Endothelial cell of umbilical vein (primary cell): ENCODE results near the gene NDST4. TPM values are rescaled to one million over a fixed set of nuclear protein-coding genes. Genes with fewer than 3 reads are reported as not detected.

Experiments used
- BruUV-seq: library from RNA; stranded (reverse); fragments of 400-500 nt; replicated peaks from 2 replicates; lab custom pipeline; 2021; lab: Mats Ljungman, UMichigan
- CTCF ChIA-PET: fragments of 300-600, 350-600 bp; sonication (Branson Sonifier 250); formaldehyde crosslinking; loops from one replicate; lab custom pipeline; 2021; ENCODE audit warnings: antibody characterized with exemption, inconsistent platforms; lab: Charles Lee
- POLR2A ChIA-PET: fragments of 300-600, 350-600 bp; sonication (Branson Sonifier 250); formaldehyde crosslinking; loops from one replicate; lab custom pipeline; 2021; ENCODE audit warnings: antibody characterized with exemption, inconsistent platforms; lab: Charles Lee
- DNase-seq: peaks from one replicate; pipeline ENCODE4 v3.0.0-alpha.2; 2011; ENCODE audit warnings: low read depth, low spot score
- FAIRE-seq: peaks from 2 replicates; lab custom pipeline; 2011; peaks lifted over from hg19 to GRCh38; lab: Jason Lieb, UNC
- H2AFZ ChIP-seq: 2 replicates; pipeline ENCODE4 v1.6.0; 2012; ENCODE audit warnings: low read depth, low read length, control low read depth, inconsistent platforms
- H3K27ac ChIP-seq: 2 replicates; pipeline ENCODE4 v1.5.1; 2011; ENCODE audit warnings: low read depth, mild to moderate bottlenecking, control low read depth, low read length, moderate library complexity; ENCODE audit not compliant: insufficient read depth
- H3K27me3 ChIP-seq, 2 experiments: 2 replicates each; pipeline versions ENCODE4 v1.6.0 to v1.6.1; 2011; ENCODE audit warnings: low read length in 2 of 2, mixed read lengths in 1 of 2; ENCODE audit not compliant: control insufficient read depth in 2 of 2, insufficient read depth in 2 of 2
- H3K36me3 ChIP-seq, 2 experiments: 2 replicates in 1 of 2; 3 replicates in 1 of 2; pipeline ENCODE4 v1.5.1; 2011; ENCODE audit warnings: low read length in 2 of 2, mild to moderate bottlenecking in 1 of 2, moderate library complexity in 1 of 2; ENCODE audit not compliant: control insufficient read depth in 2 of 2, insufficient read depth in 2 of 2; ENCODE audit errors: extremely low read depth in 1 of 2
- H3K4me1 ChIP-seq: 3 replicates; pipeline ENCODE4 v1.5.1; 2011; ENCODE audit warnings: mild to moderate bottlenecking, low read length; ENCODE audit not compliant: control insufficient read depth, insufficient read depth; ENCODE audit errors: extremely low read depth
- H3K4me2 ChIP-seq: 2 replicates; pipeline ENCODE4 v1.6.1; 2011; ENCODE audit warnings: low read length, control low read depth, mixed read lengths; ENCODE audit not compliant: insufficient read depth
- H3K4me3 ChIP-seq, 3 experiments: fragments of 200-600 bp in 1 of 3; sonication (generic), shearing (Covaris generic) in 1 of 3; replicated peaks in 1 of 3; 2 replicates each; pipeline ENCODE4 v1.5.1; 2011 to 2016; ENCODE audit warnings: control low read depth in 3 of 3, low read length in 3 of 3, mild to moderate bottlenecking in 2 of 3, inconsistent platforms in 1 of 3, low read depth in 1 of 3, moderate library complexity in 1 of 3; ENCODE audit not compliant: insufficient read depth in 1 of 3
- H3K79me2 ChIP-seq: 2 replicates; pipeline ENCODE4 v1.6.0; 2012; ENCODE audit warnings: low read length, inconsistent platforms; ENCODE audit not compliant: control insufficient read depth, insufficient read depth
- H3K9ac ChIP-seq: replicated peaks from 2 replicates; pipeline ENCODE3; 2011; ENCODE audit warnings: low read length, control low read depth; ENCODE audit not compliant: insufficient read depth; ENCODE audit errors: extremely low read depth
- H3K9me1 ChIP-seq: replicated peaks from 3 replicates; pipeline ENCODE4 v1.6.0; 2011; ENCODE audit warnings: mild to moderate bottlenecking, low read length; ENCODE audit not compliant: control insufficient read depth, insufficient read depth; ENCODE audit errors: extremely low read depth
- H3K9me3 ChIP-seq: replicated peaks from 2 replicates; pipeline ENCODE4 v1.5.1; 2012; ENCODE audit warnings: low read length, inconsistent platforms; ENCODE audit not compliant: control insufficient read depth, insufficient read depth
- H4K20me1 ChIP-seq: replicated peaks from 2 replicates; pipeline ENCODE3; 2011; ENCODE audit warnings: mild to moderate bottlenecking, low read length; ENCODE audit not compliant: control insufficient read depth, insufficient read depth; ENCODE audit errors: extremely low read depth
- FOS ChIP-seq: IDR thresholded peaks from 2 replicates; pipeline ENCODE4 v1.6.1; 2011; ENCODE audit warnings: mild to moderate bottlenecking, low read length, moderate library complexity, borderline replicate concordance; ENCODE audit not compliant: insufficient read depth
- JUN ChIP-seq: IDR thresholded peaks from 2 replicates; pipeline ENCODE4 v1.6.1; 2011; ENCODE audit warnings: borderline replicate concordance, low read depth; ENCODE audit not compliant: insufficient read length, insufficient read depth
- MYC ChIP-seq: IDR thresholded peaks from one replicate; pipeline ENCODE4 v1.6.1; 2011; ENCODE audit warnings: mild to moderate bottlenecking, low read depth, low read length
- POLR2A ChIP-seq: IDR thresholded peaks from 2 replicates; pipeline ENCODE4 v1.6.1; 2012; ENCODE audit warnings: low read depth, mild to moderate bottlenecking, control low read depth, low read length
- dilution Hi-C: fragments of 300-500 bp; cut with MboI; formaldehyde crosslinking; loops from one replicate; pipeline ENCODE4 v1.15.0; 2019; ENCODE audit warnings: low sequenced_read_pairs; ENCODE audit not compliant: extremely low pct_ligation_motif_present
- intact Hi-C: fragments of 100-400 bp; cut with micrococcal nuclease; formaldehyde crosslinking; loops from one replicate; pipeline ENCODE4 v1.10.0; 2022
- polyA plus RNA-seq, 4 experiments: library from polyadenylated mRNA; depleted of rRNA in 3 of 4; stranded (reverse) in 3 of 4; unstranded in 1 of 4; fragments of >200 nt; gene quantifications; 2 replicates each; pipeline versions ENCODE4 v1.2.1 to v1.2.3, GENCODE V29; 2011 to 2012; ENCODE audit warnings: missing spikeins in 1 of 4
- total RNA-seq: library from RNA; stranded (reverse); gene quantifications from 2 replicates; pipeline ENCODE4 v1.2.3, GENCODE V29; 2021
- TF ChIP-seq, protein P1 (sequence below): IDR thresholded peaks from 2 replicates; pipeline ENCODE4 v1.6.1; 2011; ENCODE audit not compliant: insufficient read depth, insufficient read length

Gene NDST4
- total and polyA plus RNA-seq, 2 donors (not counting 3 experiments of a cell fraction or from before 2014, with no cell fraction given), result not detected

DNA sequence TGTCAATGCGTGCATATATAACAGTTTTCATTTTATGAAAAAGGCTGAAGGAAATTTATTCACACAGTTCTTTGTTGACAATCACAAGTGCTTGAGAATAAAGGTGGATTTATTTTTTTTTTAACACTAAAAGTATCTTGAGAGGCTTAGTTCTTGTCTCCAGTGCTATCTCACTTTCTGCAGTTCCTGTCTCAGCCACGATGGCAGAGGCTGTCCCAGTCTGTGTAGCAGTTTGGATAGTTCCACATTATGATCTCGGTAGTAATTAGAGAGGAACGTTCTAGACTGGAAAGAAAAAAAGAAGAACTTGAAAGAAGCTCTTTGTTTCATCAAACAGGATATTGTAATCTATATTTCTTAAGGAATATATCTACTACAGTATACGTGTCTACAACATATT is 285.8 kb downstream of the NDST4 start:
- CTCF ChIA-PET, result no interaction called here

DNA sequence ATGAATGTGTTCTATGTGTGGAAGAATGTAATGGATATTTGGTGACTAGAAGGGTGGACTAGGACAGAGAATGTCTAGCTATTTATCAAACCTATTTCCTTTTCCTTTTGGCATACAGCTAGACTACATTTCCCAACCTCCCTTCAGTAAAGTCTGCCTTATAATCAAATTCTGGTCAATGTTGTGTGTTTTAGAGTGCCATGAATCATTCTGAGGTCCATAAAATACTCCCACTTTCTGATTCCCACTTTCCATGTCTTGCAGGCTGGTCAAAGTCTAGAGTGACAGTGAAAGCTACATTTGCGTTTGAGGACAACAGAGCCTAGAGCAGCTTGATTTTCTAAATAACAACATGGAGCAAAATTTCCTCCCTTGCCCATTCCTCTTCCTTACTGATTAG is 297.7 kb downstream of the NDST4 start:
- Histone ChIP-seq H3K9ac (no peak overlapping the region), H3K9me1 (no peaks in the 10 kb centered on the region), H3K27ac (no peak overlapping the region), H3K36me3 (no peaks in the 10 kb centered on the region), H3K9me3 (no peaks in the 10 kb centered on the region), H3K4me1 (no peaks in the 10 kb centered on the region), H2AFZ (no peak overlapping the region), H4K20me1 (no peaks in the 10 kb centered on the region), H3K27me3 (no peaks in the 10 kb centered on the region), H3K4me2 (no peak overlapping the region), H3K4me3 (no peak overlapping the region), H3K79me2 (no peaks in the 10 kb centered on the region)
- FAIRE-seq (no peak), DNase-seq (no peak)
- ChIA-PET POLR2A (no interaction called here), CTCF (no interaction called here)
- dilution Hi-C loops, result no loop called here
- BruUV-seq, result no TSS peak
- intact Hi-C loops, result no loop called here
- no peak for TF ChIP-seq MYC

More for the DNA sequence above, 285.8 kb downstream of the NDST4 start:
- POLR2A ChIA-PET, result no interaction called here
- TF ChIP-seq MYC (no peak), POLR2A (no peak), FOS (no peak), JUN (no peak)
- TF ChIP-seq, protein P1, sequence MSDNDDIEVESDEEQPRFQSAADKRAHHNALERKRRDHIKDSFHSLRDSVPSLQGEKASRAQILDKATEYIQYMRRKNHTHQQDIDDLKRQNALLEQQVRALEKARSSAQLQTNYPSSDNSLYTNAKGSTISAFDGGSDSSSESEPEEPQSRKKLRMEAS, result no peak
- Histone ChIP-seq H3K27ac (no peak overlapping the region), H3K79me2 (no peaks in the 10 kb centered on the region), H3K9ac (no peak overlapping the region), H3K4me1 (no peaks in the 10 kb centered on the region), H3K36me3 (no peaks in the 10 kb centered on the region), H2AFZ (no peak overlapping the region), H4K20me1 (no peaks in the 10 kb centered on the region), H3K27me3 (peaks cover 0 to 2% of the 10 kb centered on the region in 2 experiments), H3K9me1 (no peaks in the 10 kb centered on the region), H3K4me2 (no peak overlapping the region), H3K4me3 (no peak overlapping the region), H3K9me3 (no peaks in the 10 kb centered on the region)
- DNase-seq, result no peak
- dilution Hi-C loops, result no loop called here
- intact Hi-C loops, result no loop called here
- BruUV-seq, result no TSS peak
- no peak for FAIRE-seq
